Neural cell (in vitro differentiated cells): ENCODE measurements around the gene SAMD8. TPM values are rescaled to one million over a fixed set of nuclear protein-coding genes. Genes with fewer than 3 reads are reported as not detected.

Source experiments
- H2AFZ ChIP-seq: fragments of 200-600, 300-800 bp; sonication (generic), shearing (Covaris generic); 2 replicates; pipeline ENCODE4 v1.6.0; 2014; ENCODE audit warnings: low read depth, mild to moderate bottlenecking, antibody characterized with exemption, low read length, moderate library complexity
- H3F3A ChIP-seq: fragments of 200-600 bp; shearing (Covaris generic); 2 replicates; pipeline ENCODE4 v1.6.1; 2016; ENCODE audit warnings: mild to moderate bottlenecking, moderate library complexity, mixed read lengths, antibody characterized with exemption, low read length; ENCODE audit not compliant: insufficient read depth, poor library complexity, severe bottlenecking
- H3K27ac ChIP-seq: fragments of 200-600, 300-800 bp; sonication (generic), shearing (Covaris generic); 2 replicates; pipeline ENCODE4 v1.5.1; 2014; ENCODE audit warnings: mild to moderate bottlenecking, low read length, moderate library complexity
- H3K27me3 ChIP-seq: fragments of 300-800, 200-600 bp; sonication (generic), shearing (Covaris generic); 2 replicates; pipeline ENCODE4 v1.6.0; 2014; ENCODE audit warnings: mild to moderate bottlenecking, low read depth, low read length, moderate library complexity; ENCODE audit not compliant: insufficient read depth
- H3K36me3 ChIP-seq: fragments of 300-800, 200-600 bp; sonication (generic), shearing (Covaris generic); 2 replicates; pipeline ENCODE4 v1.5.1; 2014; ENCODE audit warnings: mild to moderate bottlenecking, antibody characterized with exemption, low read length, moderate library complexity; ENCODE audit not compliant: insufficient read depth
- H3K4me2 ChIP-seq: fragments of 300-800, 200-600 bp; sonication (generic), shearing (Covaris generic); 2 replicates; pipeline ENCODE4 v1.6.0; 2014; ENCODE audit warnings: mild to moderate bottlenecking, low read length
- H3K4me3 ChIP-seq: fragments of 300-800, 200-600 bp; sonication (generic), shearing (Covaris generic); 2 replicates; pipeline ENCODE4 v1.5.1; 2014; ENCODE audit warnings: mild to moderate bottlenecking, low read length, moderate library complexity
- H3K79me2 ChIP-seq: fragments of 200-600 bp; shearing (Covaris generic); replicated peaks from 2 replicates; pipeline ENCODE4 v1.6.0; 2014; ENCODE audit warnings: mild to moderate bottlenecking, low read length, moderate library complexity; ENCODE audit not compliant: insufficient read depth
- H3K9ac ChIP-seq: fragments of 300-800, 200-600 bp; sonication (generic), shearing (Covaris generic); 2 replicates; pipeline ENCODE4 v1.6.1; 2016; ENCODE audit warnings: mild to moderate bottlenecking, low read length, mixed read lengths
- H3K9me2 ChIP-seq: fragments of 200-600 bp; shearing (Covaris generic); 2 replicates; pipeline ENCODE4 v1.6.1; 2016; ENCODE audit warnings: mild to moderate bottlenecking, low read length, mixed read lengths; ENCODE audit not compliant: insufficient read depth
- H3K9me3 ChIP-seq: fragments of 200-600, 300-800 bp; sonication (generic), shearing (Covaris generic); 2 replicates; pipeline ENCODE4 v1.6.1; 2016; ENCODE audit warnings: mild to moderate bottlenecking, mixed run types, low read length, moderate library complexity, mixed read lengths
- H4K20me1 ChIP-seq: fragments of 200-600 bp; shearing (Covaris generic); 2 replicates; pipeline ENCODE4 v1.6.1; 2016; ENCODE audit warnings: mild to moderate bottlenecking, mixed run types; ENCODE audit not compliant: insufficient read depth
- EP300 ChIP-seq: fragments of 450-650 bp; conservative IDR thresholded peaks from 2 replicates; pipeline ENCODE4 v1.6.1; 2014; ENCODE audit warnings: antibody characterized with exemption, mild to moderate bottlenecking, moderate library complexity; ENCODE audit not compliant: poor library complexity, severe bottlenecking
- EZH2 ChIP-seq: fragments of 200-600, 300-800 bp; shearing (Covaris generic), sonication (generic); IDR thresholded peaks from 2 replicates; pipeline ENCODE4 v1.6.1; 2014; ENCODE audit warnings: antibody characterized with exemption, low read length, borderline replicate concordance, mild to moderate bottlenecking; ENCODE audit not compliant: insufficient read depth, poor library complexity, severe bottlenecking
- MXI1 ChIP-seq: fragments of 450-650 bp; conservative IDR thresholded peaks from 2 replicates; pipeline ENCODE4 v1.6.1; 2014; ENCODE audit warnings: antibody characterized with exemption, mild to moderate bottlenecking; ENCODE audit not compliant: poor library complexity, severe bottlenecking
- POLR2AphosphoS5 ChIP-seq: IDR thresholded peaks from 2 replicates; pipeline ENCODE4 v1.6.1; 2012
- RAD21 ChIP-seq: fragments of 450-650 bp; conservative IDR thresholded peaks from 2 replicates; pipeline ENCODE4 v1.6.1; 2014; ENCODE audit warnings: antibody characterized with exemption, mild to moderate bottlenecking, moderate library complexity
- SMC3 ChIP-seq: fragments of 450-650 bp; conservative IDR thresholded peaks from 2 replicates; pipeline ENCODE4 v1.6.1; 2014; ENCODE audit warnings: antibody characterized with exemption, mild to moderate bottlenecking, moderate library complexity; ENCODE audit not compliant: poor library complexity
- TAF1 ChIP-seq: IDR thresholded peaks from 2 replicates; pipeline ENCODE4 v1.6.1; 2012; ENCODE audit warnings: low read depth
- polyA plus RNA-seq: library from polyadenylated mRNA; depleted of rRNA; stranded (reverse); fragments of >200 nt; gene quantifications from 2 replicates; pipeline ENCODE4 v1.2.3, GENCODE V29; 2014
- TF ChIP-seq, protein P1 (sequence below): fragments of 450-650 bp; IDR thresholded peaks from 2 replicates; pipeline ENCODE4 v1.5.1; 2014; ENCODE audit warnings: antibody characterized with exemption, mild to moderate bottlenecking, moderate library complexity; ENCODE audit not compliant: poor library complexity, severe bottlenecking
- TF ChIP-seq, protein P2 (sequence below): IDR thresholded peaks from 2 replicates; pipeline ENCODE4 v1.6.1; 2012; ENCODE audit warnings: borderline replicate concordance

The SAMD8 gene
- polyA plus RNA-seq, 1 donor from 2014 or later, result 32.9 TPM

DNA sequence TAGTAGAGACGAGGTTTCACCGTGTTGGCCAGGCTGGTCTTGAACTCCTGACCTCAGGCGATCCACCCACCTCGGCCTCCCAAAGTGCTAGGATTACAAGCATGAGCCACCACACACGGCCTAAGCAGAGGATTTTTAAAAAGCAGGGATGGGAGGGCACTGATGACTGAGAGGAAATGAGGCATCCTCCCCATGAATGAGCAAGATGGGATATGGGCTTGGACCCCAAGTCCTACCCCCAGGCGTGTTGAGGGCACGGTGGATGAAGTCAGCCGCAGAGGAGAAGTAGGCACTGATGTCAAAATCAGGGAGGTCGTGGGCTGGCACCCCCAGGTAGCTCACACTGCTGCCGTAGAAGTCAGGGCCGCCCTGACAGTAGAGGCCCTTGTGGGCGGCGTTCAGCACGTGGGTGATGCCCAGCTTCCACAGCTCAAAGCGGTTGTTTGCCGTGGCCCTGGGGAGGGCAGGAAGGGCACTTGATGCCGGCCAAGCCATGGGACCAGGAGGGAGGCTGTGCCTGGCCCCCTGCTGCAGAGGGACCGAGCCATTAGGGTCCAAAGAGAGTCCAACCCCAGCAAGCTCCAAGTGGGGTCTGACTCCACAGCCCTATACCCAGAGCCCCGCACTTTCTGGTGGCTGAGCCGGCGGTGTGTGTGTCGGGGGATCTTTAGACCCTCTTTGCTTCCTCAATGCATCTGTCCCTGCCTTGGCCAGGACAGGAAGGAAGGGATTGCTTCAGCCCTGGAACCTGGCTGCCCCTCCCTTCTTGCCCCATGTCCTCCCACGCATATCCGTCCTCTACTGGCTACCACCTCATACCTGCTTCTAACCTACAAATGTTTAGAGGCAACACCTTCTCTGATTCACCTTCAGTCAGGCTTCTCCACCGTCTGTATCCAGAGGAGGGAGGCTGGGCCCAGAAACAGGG is 3.4 kb upstream of the SAMD8 start:
- Histone ChIP-seq H3K9me3 (no peaks in the 10 kb centered on the region), H3F3A (peaks cover 8% of the 10 kb centered on the region), H3K9me2 (no peaks in the 10 kb centered on the region), H2AFZ (no peak overlapping the region), H3K27me3 (no peaks in the 10 kb centered on the region), H3K9ac (no peak overlapping the region), H3K4me2 (no peak overlapping the region), H4K20me1 (no peaks in the 10 kb centered on the region), H3K36me3 (no peaks in the 10 kb centered on the region), H3K4me3 (no peak overlapping the region), H3K79me2 (peaks cover 10% of the 10 kb centered on the region), H3K27ac (no peak overlapping the region)
- TF ChIP-seq SMC3 (no peak), EP300 (no peak), MXI1 (no peak), TAF1 (no peak), RAD21 (no peak), POLR2AphosphoS5 (no peak), EZH2 (no peak)
- TF ChIP-seq, protein P1, sequence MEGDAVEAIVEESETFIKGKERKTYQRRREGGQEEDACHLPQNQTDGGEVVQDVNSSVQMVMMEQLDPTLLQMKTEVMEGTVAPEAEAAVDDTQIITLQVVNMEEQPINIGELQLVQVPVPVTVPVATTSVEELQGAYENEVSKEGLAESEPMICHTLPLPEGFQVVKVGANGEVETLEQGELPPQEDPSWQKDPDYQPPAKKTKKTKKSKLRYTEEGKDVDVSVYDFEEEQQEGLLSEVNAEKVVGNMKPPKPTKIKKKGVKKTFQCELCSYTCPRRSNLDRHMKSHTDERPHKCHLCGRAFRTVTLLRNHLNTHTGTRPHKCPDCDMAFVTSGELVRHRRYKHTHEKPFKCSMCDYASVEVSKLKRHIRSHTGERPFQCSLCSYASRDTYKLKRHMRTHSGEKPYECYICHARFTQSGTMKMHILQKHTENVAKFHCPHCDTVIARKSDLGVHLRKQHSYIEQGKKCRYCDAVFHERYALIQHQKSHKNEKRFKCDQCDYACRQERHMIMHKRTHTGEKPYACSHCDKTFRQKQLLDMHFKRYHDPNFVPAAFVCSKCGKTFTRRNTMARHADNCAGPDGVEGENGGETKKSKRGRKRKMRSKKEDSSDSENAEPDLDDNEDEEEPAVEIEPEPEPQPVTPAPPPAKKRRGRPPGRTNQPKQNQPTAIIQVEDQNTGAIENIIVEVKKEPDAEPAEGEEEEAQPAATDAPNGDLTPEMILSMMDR, result no peak
- TF ChIP-seq, protein P2, sequence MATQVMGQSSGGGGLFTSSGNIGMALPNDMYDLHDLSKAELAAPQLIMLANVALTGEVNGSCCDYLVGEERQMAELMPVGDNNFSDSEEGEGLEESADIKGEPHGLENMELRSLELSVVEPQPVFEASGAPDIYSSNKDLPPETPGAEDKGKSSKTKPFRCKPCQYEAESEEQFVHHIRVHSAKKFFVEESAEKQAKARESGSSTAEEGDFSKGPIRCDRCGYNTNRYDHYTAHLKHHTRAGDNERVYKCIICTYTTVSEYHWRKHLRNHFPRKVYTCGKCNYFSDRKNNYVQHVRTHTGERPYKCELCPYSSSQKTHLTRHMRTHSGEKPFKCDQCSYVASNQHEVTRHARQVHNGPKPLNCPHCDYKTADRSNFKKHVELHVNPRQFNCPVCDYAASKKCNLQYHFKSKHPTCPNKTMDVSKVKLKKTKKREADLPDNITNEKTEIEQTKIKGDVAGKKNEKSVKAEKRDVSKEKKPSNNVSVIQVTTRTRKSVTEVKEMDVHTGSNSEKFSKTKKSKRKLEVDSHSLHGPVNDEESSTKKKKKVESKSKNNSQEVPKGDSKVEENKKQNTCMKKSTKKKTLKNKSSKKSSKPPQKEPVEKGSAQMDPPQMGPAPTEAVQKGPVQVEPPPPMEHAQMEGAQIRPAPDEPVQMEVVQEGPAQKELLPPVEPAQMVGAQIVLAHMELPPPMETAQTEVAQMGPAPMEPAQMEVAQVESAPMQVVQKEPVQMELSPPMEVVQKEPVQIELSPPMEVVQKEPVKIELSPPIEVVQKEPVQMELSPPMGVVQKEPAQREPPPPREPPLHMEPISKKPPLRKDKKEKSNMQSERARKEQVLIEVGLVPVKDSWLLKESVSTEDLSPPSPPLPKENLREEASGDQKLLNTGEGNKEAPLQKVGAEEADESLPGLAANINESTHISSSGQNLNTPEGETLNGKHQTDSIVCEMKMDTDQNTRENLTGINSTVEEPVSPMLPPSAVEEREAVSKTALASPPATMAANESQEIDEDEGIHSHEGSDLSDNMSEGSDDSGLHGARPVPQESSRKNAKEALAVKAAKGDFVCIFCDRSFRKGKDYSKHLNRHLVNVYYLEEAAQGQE, result no peak

DNA sequence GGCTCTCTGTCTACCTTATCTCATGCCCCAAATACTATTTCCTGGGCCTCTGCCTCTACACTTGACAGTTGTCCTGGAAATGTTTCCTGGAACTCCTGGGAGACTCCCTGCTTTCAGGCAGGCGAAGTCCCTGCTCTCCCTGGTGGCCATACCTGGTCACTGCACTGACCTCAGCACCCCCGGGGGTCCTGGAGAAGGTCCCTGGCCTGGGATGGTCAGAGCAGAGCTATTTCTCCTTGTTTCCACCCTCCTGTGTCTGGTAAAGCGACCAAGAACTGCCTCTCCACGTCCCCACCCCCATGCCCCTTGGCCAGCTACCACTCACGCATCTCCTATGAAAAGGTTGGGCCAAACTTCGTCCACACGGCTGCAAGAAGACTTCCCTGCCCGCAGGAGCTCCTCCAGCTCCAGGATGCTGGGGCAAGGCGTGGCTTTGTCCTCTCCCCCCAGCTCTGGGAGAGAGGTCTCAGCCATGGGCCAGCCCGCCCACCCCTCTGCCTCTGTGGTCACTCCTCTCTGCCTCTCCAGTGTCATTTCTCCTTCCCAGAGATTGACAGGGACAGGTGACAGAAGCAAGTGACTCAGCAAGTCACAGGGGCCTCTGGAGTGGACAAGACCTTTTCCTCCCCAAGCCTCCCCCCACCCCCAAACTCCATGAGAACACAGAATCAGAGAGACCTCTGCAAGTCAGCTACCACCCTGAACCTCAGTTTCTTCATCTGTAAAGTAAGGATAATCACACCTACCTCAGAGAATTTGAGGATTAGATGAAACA is 2.6 kb upstream of the SAMD8 start:
- H3K4me3 ChIP-seq, result no peak overlapping the region
- H3K9ac ChIP-seq, result no peak overlapping the region
- no peaks in the 10 kb centered on the region for H3K36me3 ChIP-seq
- H3K79me2 ChIP-seq, result peaks cover 18% of the 10 kb centered on the region
- TF ChIP-seq POLR2AphosphoS5 (no peak), TAF1 (no peak), EP300 (no peak), SMC3 (peak; percentile 18), EZH2 (no peak), RAD21 (peak; percentile 10), MXI1 (no peak)
- TF ChIP-seq, protein P1, result peak; percentile 43
- TF ChIP-seq, protein P2, result no peak
- H4K20me1 ChIP-seq, result no peaks in the 10 kb centered on the region
- H2AFZ ChIP-seq, result no peak overlapping the region
- peaks cover 8% of the 10 kb centered on the region for H3F3A ChIP-seq
- H3K9me2 ChIP-seq, result no peaks in the 10 kb centered on the region
- no peak overlapping the region for H3K4me2 ChIP-seq
- no peaks in the 10 kb centered on the region for H3K27me3 ChIP-seq
- no peaks in the 10 kb centered on the region for H3K9me3 ChIP-seq
- no peak overlapping the region for H3K27ac ChIP-seq
